Common myeloid progenitor, CD34-positive (primary cell): ENCODE measurements around the gene RAB42.
"Not testable (repeated sequence)": the region's sequence is repeated elsewhere in the genome, so short reads cannot be mapped to it uniquely, and the experiment has no call there.

ENCODE experiments used
- CTCF ChIA-PET: fragments of 350-600 bp; sonication (Branson Sonifier 250); formaldehyde crosslinking; loops from one replicate; lab custom pipeline; 2021; ENCODE audit warnings: antibody characterized with exemption; lab: Charles Lee
- POLR2A ChIA-PET: fragments of 350-600 bp; sonication (Branson Sonifier 250); formaldehyde crosslinking; loops from one replicate; lab custom pipeline; 2021; ENCODE audit warnings: antibody characterized with exemption; lab: Charles Lee
- DNase-seq, 3 donors: peaks; one replicate each; pipeline versions ENCODE4 v3.0.0 to v3.0.0-alpha.2; 2013
- H3K27ac ChIP-seq, 2 experiments: 1 replicate in 1 of 2; 2 replicates in 1 of 2; pipeline ENCODE4 v1.7.0; 2013; ENCODE audit warnings: inconsistent platforms in 2 of 2, low read length in 2 of 2, mild to moderate bottlenecking in 2 of 2, low read depth in 1 of 2, moderate library complexity in 1 of 2; ENCODE audit not compliant: severe bottlenecking in 2 of 2, insufficient read depth in 1 of 2, poor library complexity in 1 of 2
- H3K27me3 ChIP-seq, 5 experiments: replicated peaks in 2 of 5; 1 replicate in 3 of 5; 2 replicates in 2 of 5; pipeline versions ENCODE4 v1.6.1 to v1.7.0; 2013; ENCODE audit warnings: low read length in 4 of 5, mild to moderate bottlenecking in 2 of 5, moderate library complexity in 2 of 5, inconsistent platforms in 1 of 5; ENCODE audit not compliant: insufficient read depth in 5 of 5, control insufficient read depth in 4 of 5
- H3K36me3 ChIP-seq, 4 experiments: 1 replicate in 2 of 4; 2 replicates in 2 of 4; pipeline versions ENCODE4 v1.6.1 to v1.7.0; 2013; ENCODE audit warnings: low read length in 3 of 4, control low read depth in 1 of 4, mild to moderate bottlenecking in 1 of 4; ENCODE audit not compliant: control insufficient read depth in 4 of 4, insufficient read depth in 4 of 4
- H3K4me1 ChIP-seq, 4 experiments: 1 replicate in 3 of 4; 2 replicates in 1 of 4; pipeline versions ENCODE4 v1.6.1 to v1.7.1; 2013; ENCODE audit warnings: low read length in 3 of 4, mild to moderate bottlenecking in 3 of 4, control low read depth in 1 of 4, inconsistent platforms in 1 of 4, moderate library complexity in 1 of 4; ENCODE audit not compliant: control insufficient read depth in 4 of 4, insufficient read depth in 4 of 4; ENCODE audit errors: control extremely low read depth in 1 of 4
- H3K4me3 ChIP-seq, 7 experiments: 1 replicate in 4 of 7; 2 replicates in 3 of 7; pipeline versions ENCODE4 v1.5.1 to v1.7.0; 2013; ENCODE audit warnings: mild to moderate bottlenecking in 7 of 7, low read length in 6 of 7, moderate library complexity in 6 of 7, inconsistent platforms in 2 of 7, low read depth in 2 of 7, control low read depth in 1 of 7; ENCODE audit not compliant: insufficient read depth in 4 of 7, control insufficient read depth in 1 of 7; ENCODE audit errors: extremely low read depth in 1 of 7
- H3K9me3 ChIP-seq, 5 experiments: 1 replicate in 4 of 5; 2 replicates in 1 of 5; pipeline versions ENCODE4 v1.6.1 to v1.7.1; 2013; ENCODE audit warnings: low read length in 4 of 5, mild to moderate bottlenecking in 2 of 5, inconsistent platforms in 1 of 5, low read depth in 1 of 5, moderate library complexity in 1 of 5; ENCODE audit not compliant: control insufficient read depth in 4 of 5, insufficient read depth in 2 of 5; ENCODE audit errors: control extremely low read depth in 1 of 5
- WGBS: methylation state at CpG from one replicate; pipeline ENCODE4 v1.1.5; 2013; ENCODE audit not compliant: insufficient coverage; 5-methylcytosine and 5-hydroxymethylcytosine counted together

The RAB42 gene

GRCh38 chr1:28581531-28582247 lies 10.4 kb upstream of the RAB42 start:
- WGBS, result under 1% methylated on average over 70 of the region's 75 CpGs
- H3K36me3 ChIP-seq, result peaks cover 10 to 40% (median 27%) of the 10 kb centered on the region in 4 experiments
- H3K27me3 ChIP-seq, result no peaks in the 10 kb centered on the region
- CTCF ChIA-PET, result interaction anchor here (0.9 to 4.3 kb wide), 9 partner anchors 9 to 172 kb away, joined by 3 to 27 read pairs (median 7); partner anchors contain the start of gene TRNAU1AP
- peak overlapping the region; percentile 80 to 94 for H3K27ac ChIP-seq
- DNase-seq, result peak; percentile 93 to 96 (median 96)
- peaks cover 12 to 29% (median 28%) of the 10 kb centered on the region in 4 experiments for H3K4me1 ChIP-seq
- H3K9me3 ChIP-seq, result no peaks in the 10 kb centered on the region
- POLR2A ChIA-PET, result interaction anchor here (0.5 to 2.9 kb wide), 23 partner anchors 9 to 347 kb away, joined by 3 to 22 read pairs (median 5); partner anchors contain the start of genes RAB42, RCC1, RNU11 and TAF12
- H3K4me3 ChIP-seq, result peak overlapping the region; percentile 65 to 99 (median 87)

GRCh38 chr1:28582248-28582615 lies 9.8 kb upstream of the RAB42 start:
- peak overlapping the region; percentile 65 to 99 (median 87) for H3K4me3 ChIP-seq
- H3K4me1 ChIP-seq, result peaks cover 12 to 29% (median 28%) of the 10 kb centered on the region in 4 experiments
- H3K27ac ChIP-seq, result peak overlapping the region in 1 of 2 experiments; percentile 94
- H3K36me3 ChIP-seq, result peaks cover 10 to 36% (median 25%) of the 10 kb centered on the region in 4 experiments
- peak in 1 of 3 donors; percentile 15 for DNase-seq
- ChIA-PET POLR2A (interaction anchor here (0.7 to 2.9 kb wide), 19 partner anchors 8 to 332 kb away, joined by 3 to 22 read pairs (median 7); partner anchors contain the start of genes RAB42, RCC1, RNU11 and TAF12), CTCF (interaction anchor here (0.9 to 4.3 kb wide), 3 partner anchors 14 to 28 kb away, joined by 5 to 27 read pairs (median 16); partner anchors contain the start of gene TRNAU1AP)
- H3K9me3 ChIP-seq, result no peaks in the 10 kb centered on the region
- H3K27me3 ChIP-seq, result no peaks in the 10 kb centered on the region
- WGBS, result 0% methylated on average over 7 of the region's 10 CpGs

GRCh38 chr1:28586585-28587391 lies 5.3 kb upstream of the RAB42 start:
- H3K9me3 ChIP-seq, H3K27ac ChIP-seq, CTCF ChIA-PET, POLR2A ChIA-PET, DNase-seq, H3K4me3 ChIP-seq, H3K27me3 ChIP-seq, H3K36me3 ChIP-seq: not testable (repeated sequence)
- peaks cover 0 to 27% (median 20%) of the 10 kb centered on the region in 4 experiments for H3K4me1 ChIP-seq
- 100% methylated on average over 3 of the region's 19 CpGs for WGBS

GRCh38 chr1:28592321-28593071 lies 431 bp downstream of the RAB42 start:
- no peak overlapping the region for H3K27ac ChIP-seq
- peak in 1 of 3 donors; percentile 15 for DNase-seq

GRCh38 chr1:28593988-28594356 lies 1.9 kb downstream of the RAB42 start:
- WGBS, result 95% methylated on average over 2 of the region's 3 CpGs
- H3K4me3 ChIP-seq, POLR2A ChIA-PET, H3K36me3 ChIP-seq, DNase-seq, H3K27me3 ChIP-seq, CTCF ChIA-PET, H3K27ac ChIP-seq, H3K9me3 ChIP-seq: not testable (repeated sequence)
- H3K4me1 ChIP-seq, result peaks cover 0 to 22% (median 15%) of the 10 kb centered on the region in 4 experiments

More at GRCh38 chr1:28592321-28593071, 431 bp downstream of the RAB42 start:
- Histone ChIP-seq H3K9me3 (no peaks in the 10 kb centered on the region), H3K4me3 (peak overlapping the region; percentile 28 to 76 (median 64)), H3K36me3 (no peaks in the 10 kb centered on the region), H3K4me1 (peaks cover 0 to 22% (median 15%) of the 10 kb centered on the region in 4 experiments), H3K27me3 (peaks cover 0 to 4% (median 0%) of the 10 kb centered on the region in 5 experiments)
- WGBS, result 7% methylated on average over 54 of the region's 81 CpGs
- ChIA-PET CTCF (interaction anchor here (0.9 kb wide), 1 partner anchor 11 kb away, joined by 3 read pairs; no protein-coding TSS in a partner anchor), POLR2A (interaction anchor here (0.6 to 1.5 kb wide), 3 partner anchors 9 to 44 kb away, joined by 3 to 11 read pairs (median 3); no protein-coding TSS in a partner anchor)

- DNase-seq, H3K27me3 ChIP-seq, H3K27ac ChIP-seq, H3K36me3 ChIP-seq, CTCF ChIA-PET, H3K4me3 ChIP-seq, H3K9me3 ChIP-seq, POLR2A ChIA-PET: not testable (repeated sequence)
- H3K4me1 ChIP-seq, result peaks cover 0 to 22% (median 15%) of the 10 kb centered on the region in 4 experiments
- 97% methylated on average over 7 of the region's 7 CpGs for WGBS
Observed at GRCh38 chr1:28594686-28595411, 2.8 kb downstream of the RAB42 start.
